Uterus (tissue), 2 donors: ENCODE data around the gene ADAMTS2.

Experiments used
- CTCF ChIP-seq, 4 experiments: fragments of 200-600 bp in 2 of 4; fragments of 450-650 bp in 2 of 4; sonication (generic) in 2 of 4; IDR thresholded peaks; one replicate each; pipeline ENCODE4 v1.5.1; 2016 to 2019; ENCODE audit warnings: antibody characterized with exemption in 4 of 4, mild to moderate bottlenecking in 2 of 4, moderate library complexity in 1 of 4
- POLR2A ChIP-seq, 2 donors: fragments of 450-650 bp; IDR thresholded peaks; one replicate each; pipeline ENCODE4 v1.6.1; 2016; ENCODE audit warnings: antibody characterized with exemption in 2 of 2, mild to moderate bottlenecking in 1 of 2, moderate library complexity in 1 of 2

- TF ChIP-seq POLR2A (IDR thresholded peaks at IDR 0.05): no peak
- no peak for TF ChIP-seq CTCF (IDR thresholded peaks at IDR 0.05)
Observed at GRCh38 chr5:179215576-179215975, 129.7 kb downstream of the ADAMTS2 start.
